HFF-Myc (cell line): ENCODE measurements around the gene CD200R1.

Experiments used
- DNase-seq: peaks from one replicate; pipeline ENCODE4 v3.0.0-alpha.2; 2011; ENCODE audit warnings: low read depth; ENCODE audit errors: extremely low read depth
- H3K4me3 ChIP-seq: replicated peaks from 2 replicates; pipeline ENCODE4 v1.5.1; 2011; ENCODE audit warnings: low read depth, mild to moderate bottlenecking, control low read depth, low read length
- TF ChIP-seq, protein P1 (sequence below): IDR thresholded peaks from 2 replicates; pipeline ENCODE4 v1.5.1; 2012; ENCODE audit warnings: mild to moderate bottlenecking, low read depth, low read length, control low read depth; ENCODE audit errors: missing control alignments

CD200R1 gene

DNA sequence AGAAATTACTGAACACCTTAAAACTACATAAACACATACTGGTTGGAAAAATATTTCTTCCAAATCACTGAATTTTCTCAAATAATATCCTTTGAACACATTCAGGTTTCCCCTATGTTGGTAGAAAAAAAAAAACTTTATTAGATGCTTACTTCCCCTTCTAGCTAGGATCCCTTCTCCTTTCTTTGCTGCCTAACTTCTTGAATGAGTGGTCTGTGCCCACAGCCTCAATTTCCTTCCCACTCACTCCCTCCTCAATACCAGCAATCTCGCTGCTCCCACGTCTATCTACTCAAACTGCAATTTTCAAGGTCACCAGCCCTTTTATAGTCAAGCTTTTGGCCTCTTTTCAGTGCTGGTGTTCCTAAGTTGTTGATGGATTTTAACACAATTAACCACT, 8.3 kb downstream of the CD200R1 start:
- H3K4me3 ChIP-seq = no peak overlapping the region
- TF ChIP-seq, protein P1, sequence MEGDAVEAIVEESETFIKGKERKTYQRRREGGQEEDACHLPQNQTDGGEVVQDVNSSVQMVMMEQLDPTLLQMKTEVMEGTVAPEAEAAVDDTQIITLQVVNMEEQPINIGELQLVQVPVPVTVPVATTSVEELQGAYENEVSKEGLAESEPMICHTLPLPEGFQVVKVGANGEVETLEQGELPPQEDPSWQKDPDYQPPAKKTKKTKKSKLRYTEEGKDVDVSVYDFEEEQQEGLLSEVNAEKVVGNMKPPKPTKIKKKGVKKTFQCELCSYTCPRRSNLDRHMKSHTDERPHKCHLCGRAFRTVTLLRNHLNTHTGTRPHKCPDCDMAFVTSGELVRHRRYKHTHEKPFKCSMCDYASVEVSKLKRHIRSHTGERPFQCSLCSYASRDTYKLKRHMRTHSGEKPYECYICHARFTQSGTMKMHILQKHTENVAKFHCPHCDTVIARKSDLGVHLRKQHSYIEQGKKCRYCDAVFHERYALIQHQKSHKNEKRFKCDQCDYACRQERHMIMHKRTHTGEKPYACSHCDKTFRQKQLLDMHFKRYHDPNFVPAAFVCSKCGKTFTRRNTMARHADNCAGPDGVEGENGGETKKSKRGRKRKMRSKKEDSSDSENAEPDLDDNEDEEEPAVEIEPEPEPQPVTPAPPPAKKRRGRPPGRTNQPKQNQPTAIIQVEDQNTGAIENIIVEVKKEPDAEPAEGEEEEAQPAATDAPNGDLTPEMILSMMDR = no peak
- no peak for DNase-seq

GRCh38 chr3:112965656-112966055, 9.2 kb downstream of the CD200R1 start:
- TF ChIP-seq, protein P1 = no peak
- DNase-seq = no peak
- H3K4me3 ChIP-seq = no peak overlapping the region

GRCh38 chr3:112963683-112964082, 11.2 kb downstream of the CD200R1 start:
- H3K4me3 ChIP-seq = no peak overlapping the region
- DNase-seq = no peak
- TF ChIP-seq, protein P1 = no peak

- DNase-seq = no peak
- no peak overlapping the region for H3K4me3 ChIP-seq
- TF ChIP-seq, protein P1 = no peak
These were observed 15.9 kb downstream of the CD200R1 start for GRCh38 chr3:112958811-112959560.

DNA sequence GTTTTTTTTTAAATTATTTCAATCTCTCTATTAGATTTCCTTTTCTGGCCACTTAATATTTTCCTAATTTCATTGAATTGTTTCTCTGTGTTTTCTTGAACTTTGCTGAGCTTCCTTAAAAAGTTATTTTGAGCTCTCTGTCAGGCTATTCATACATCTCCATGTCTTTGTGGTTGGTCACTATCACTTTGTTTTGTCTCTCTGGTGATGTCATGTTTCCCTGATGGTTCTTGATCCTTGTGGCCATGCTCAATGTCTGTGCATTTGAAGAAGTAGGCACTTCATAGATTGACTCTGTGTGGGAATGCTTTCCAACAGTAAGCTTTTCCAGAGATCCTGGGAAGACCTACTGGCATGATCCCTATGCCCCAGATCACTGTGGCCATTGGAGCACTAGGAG, 18.6 kb downstream of the CD200R1 start:
- TF ChIP-seq, protein P1 = no peak

GRCh38 chr3:112948346-112948838, 26.5 kb downstream of the CD200R1 start:
- DNase-seq = no peak
- TF ChIP-seq, protein P1 = no peak

More for the DNA sequence above, 18.6 kb downstream of the CD200R1 start:
- no peak overlapping the region for H3K4me3 ChIP-seq
- no peak for DNase-seq

More at GRCh38 chr3:112948346-112948838, 26.5 kb downstream of the CD200R1 start:
- no peak overlapping the region for H3K4me3 ChIP-seq
